Measurements from ENCODE around the gene SLC45A2.

The SLC45A2 gene

GRCh38 chr5:33985447-33985846 is 954 bp upstream of the SLC45A2 start:
- Histone ChIP-seq H3K4me2 (no peak overlapping the region), H2AFZ (ENCODE audit: low read depth) (no peak overlapping the region), H3K9ac (no peak overlapping the region), H3K4me3 (IDR thresholded peaks at IDR 0.05; ENCODE audit: insufficient read depth, low read depth, low read length) (no peak overlapping the region), H3K79me2 (ENCODE audit: insufficient read depth, low read depth) (no peaks in the 10 kb centered on the region), H3K36me3 (ENCODE audit: insufficient read depth) (no peaks in the 10 kb centered on the region), H4K20me1 (ENCODE audit: insufficient read depth) (no peaks in the 10 kb centered on the region), H3K27ac (no peak overlapping the region), H3K4me1 (ENCODE audit: low read depth, poor library complexity, severe bottlenecking) (no peaks in the 10 kb centered on the region), H3K27me3 (ENCODE audit: insufficient read depth, low read depth) (no peaks in the 10 kb centered on the region)
- TF ChIP-seq CTCF (conservative IDR thresholded peaks at IDR 0.05; ENCODE audit: low read depth, low read length), result no peak

- no peak overlapping the region for H3K27ac ChIP-seq
- no peak overlapping the region for H2AFZ ChIP-seq (ENCODE audit: low read depth)
- no peak overlapping the region for H3K4me3 ChIP-seq (IDR thresholded peaks at IDR 0.05; ENCODE audit: insufficient read depth, low read depth, low read length)
- no peaks in the 10 kb centered on the region for H3K79me2 ChIP-seq (ENCODE audit: insufficient read depth, low read depth)
- no peaks in the 10 kb centered on the region for H3K27me3 ChIP-seq (ENCODE audit: insufficient read depth, low read depth)
- no peaks in the 10 kb centered on the region for H3K36me3 ChIP-seq (ENCODE audit: insufficient read depth)
- no peak for TF ChIP-seq CTCF (conservative IDR thresholded peaks at IDR 0.05; ENCODE audit: low read depth, low read length)
- no peaks in the 10 kb centered on the region for H4K20me1 ChIP-seq (ENCODE audit: insufficient read depth)
- no peak overlapping the region for H3K9ac ChIP-seq
- no peak overlapping the region for H3K4me2 ChIP-seq
- no peaks in the 10 kb centered on the region for H3K4me1 ChIP-seq (ENCODE audit: low read depth, poor library complexity, severe bottlenecking)
These were observed 315 bp downstream of the SLC45A2 start for GRCh38 chr5:33984178-33984577.

- H3K27ac ChIP-seq, result no peak overlapping the region
- H3K36me3 ChIP-seq (ENCODE audit: insufficient read depth), result no peaks in the 10 kb centered on the region
- H2AFZ ChIP-seq (ENCODE audit: low read depth), result no peak overlapping the region
- H4K20me1 ChIP-seq (ENCODE audit: insufficient read depth), result no peaks in the 10 kb centered on the region
- H3K9ac ChIP-seq, result no peak overlapping the region
- no peak overlapping the region for H3K4me2 ChIP-seq
- no peaks in the 10 kb centered on the region for H3K4me1 ChIP-seq (ENCODE audit: low read depth, poor library complexity, severe bottlenecking)
- H3K79me2 ChIP-seq (ENCODE audit: insufficient read depth, low read depth), result no peaks in the 10 kb centered on the region
- no peak for TF ChIP-seq CTCF (conservative IDR thresholded peaks at IDR 0.05; ENCODE audit: low read depth, low read length)
- no peaks in the 10 kb centered on the region for H3K27me3 ChIP-seq (ENCODE audit: insufficient read depth, low read depth)
- H3K4me3 ChIP-seq (IDR thresholded peaks at IDR 0.05; ENCODE audit: insufficient read depth, low read depth, low read length), result no peak overlapping the region
These were observed 2.9 kb downstream of the SLC45A2 start for GRCh38 chr5:33981408-33982162.

- H3K27me3 ChIP-seq (ENCODE audit: insufficient read depth, low read depth), result no peaks in the 10 kb centered on the region
- no peak overlapping the region for H3K9ac ChIP-seq
- no peak overlapping the region for H3K4me2 ChIP-seq
- no peak overlapping the region for H3K27ac ChIP-seq
- no peaks in the 10 kb centered on the region for H3K36me3 ChIP-seq (ENCODE audit: insufficient read depth)
- H3K79me2 ChIP-seq (ENCODE audit: insufficient read depth, low read depth), result no peaks in the 10 kb centered on the region
- H3K4me3 ChIP-seq (IDR thresholded peaks at IDR 0.05; ENCODE audit: insufficient read depth, low read depth, low read length), result no peak overlapping the region
- H2AFZ ChIP-seq (ENCODE audit: low read depth), result no peak overlapping the region
- no peak for TF ChIP-seq CTCF (conservative IDR thresholded peaks at IDR 0.05; ENCODE audit: low read depth, low read length)
- no peaks in the 10 kb centered on the region for H3K4me1 ChIP-seq (ENCODE audit: low read depth, poor library complexity, severe bottlenecking)
- H4K20me1 ChIP-seq (ENCODE audit: insufficient read depth), result no peaks in the 10 kb centered on the region
These were observed 4.5 kb downstream of the SLC45A2 start for GRCh38 chr5:33980030-33980429.

All from KMS-11 (cell line).